Dermis microvascular lymphatic vessel endothelial cell (primary cell): ENCODE data around the gene CADM1. TPM values are rescaled to one million over a fixed set of nuclear protein-coding genes. Genes with fewer than 3 reads are reported as not detected.

Source experiments
- DNase-seq, 2 donors: peaks; one replicate each; pipeline versions ENCODE4 v3.0.0 to v3.0.0-alpha.2; 2010; ENCODE audit warnings: low read depth in 2 of 2
- total RNA-seq: library from RNA; depleted of rRNA; stranded (reverse); fragments of >200 nt; gene quantifications from 2 replicates; pipeline ENCODE4 v1.2.1, GENCODE V29; 2014

CADM1 gene
- total RNA-seq, 1 donor from 2014 or later: 0.77 TPM

GRCh38 chr11:115247361-115247760 lies 256.9 kb downstream of the CADM1 start:
- no peak for DNase-seq

DNA sequence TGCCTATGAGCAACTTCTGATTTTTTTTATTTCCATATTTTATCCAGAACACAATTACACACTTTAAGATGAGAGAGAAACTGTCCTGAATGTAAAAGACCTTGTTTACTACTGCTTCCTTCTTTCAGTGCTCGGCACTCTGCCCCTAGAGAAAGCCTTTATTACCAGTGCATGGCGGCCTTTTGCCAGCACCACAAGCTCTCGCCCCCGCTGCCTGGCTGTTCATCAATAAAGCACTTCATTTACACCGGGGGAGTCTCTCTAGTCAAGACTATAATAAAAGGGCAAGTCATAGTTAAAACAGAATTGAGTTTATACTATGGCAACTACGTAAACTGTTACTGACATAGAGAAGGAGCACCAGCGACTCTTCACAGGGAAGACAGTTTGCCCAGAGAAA lies 259.5 kb downstream of the CADM1 start:
- DNase-seq: no peak

GRCh38 chr11:115244296-115244695 lies 259.9 kb downstream of the CADM1 start:
- no peak for DNase-seq

DNA sequence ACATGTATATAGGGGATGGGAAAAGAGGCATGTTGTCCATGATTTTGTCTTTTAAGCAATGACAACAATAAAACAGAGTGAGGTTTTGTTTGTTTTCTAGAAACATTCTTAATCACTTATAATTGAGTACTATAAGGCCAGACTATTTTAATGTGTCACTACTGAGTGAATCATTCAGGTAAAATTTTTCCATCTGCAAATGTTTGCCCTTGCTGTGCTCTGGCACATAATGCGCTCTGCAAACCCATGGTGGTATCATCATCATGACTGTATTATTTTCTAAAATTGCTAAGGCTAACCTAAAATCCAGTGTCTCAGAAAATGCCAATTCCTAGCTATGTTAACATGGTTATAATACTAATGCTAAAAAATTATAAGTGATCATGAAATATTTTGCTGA lies 261.2 kb downstream of the CADM1 start:
- DNase-seq: no peak

- no peak for DNase-seq
Observed at GRCh38 chr11:115241899-115242298, 262.3 kb downstream of the CADM1 start.

DNA sequence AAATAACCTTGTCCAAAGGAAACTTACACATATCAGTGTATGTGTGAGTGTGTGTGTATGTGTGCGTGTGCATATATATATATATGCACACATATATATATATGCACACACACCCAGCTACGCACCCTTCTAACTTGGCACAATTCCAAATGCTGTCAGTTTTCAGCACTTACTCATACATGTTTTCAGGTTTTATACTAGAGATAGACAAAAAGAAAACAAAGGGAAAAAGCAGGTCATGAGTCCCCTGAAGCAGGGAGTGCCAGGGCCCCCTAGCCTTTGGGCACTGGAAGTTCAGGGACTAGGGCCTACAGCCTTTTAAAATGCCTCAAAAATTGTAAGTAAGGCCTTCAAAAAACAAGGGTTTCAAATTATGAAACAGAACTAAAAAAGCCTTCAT lies 265.4 kb downstream of the CADM1 start:
- DNase-seq: no peak

DNA sequence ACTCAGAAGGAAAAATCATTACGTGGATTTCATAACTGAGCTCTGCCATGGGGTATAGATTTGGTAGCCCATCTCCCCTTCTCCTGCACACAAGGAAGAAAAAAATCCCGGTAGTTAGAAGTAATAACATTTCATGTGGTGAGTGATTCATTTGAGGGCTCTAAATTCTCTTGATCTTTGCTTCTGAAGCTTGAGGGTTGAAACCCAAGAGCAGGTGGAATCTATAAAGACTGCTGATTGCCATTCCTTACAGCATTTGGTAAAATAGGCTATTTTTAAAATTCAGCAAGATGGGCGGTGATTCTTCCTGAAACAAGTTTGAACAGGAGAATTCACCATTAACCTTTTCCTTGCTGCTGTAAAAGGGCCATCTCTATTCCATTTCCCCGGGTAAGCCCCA lies 266.1 kb downstream of the CADM1 start:
- DNase-seq: no peak

DNA sequence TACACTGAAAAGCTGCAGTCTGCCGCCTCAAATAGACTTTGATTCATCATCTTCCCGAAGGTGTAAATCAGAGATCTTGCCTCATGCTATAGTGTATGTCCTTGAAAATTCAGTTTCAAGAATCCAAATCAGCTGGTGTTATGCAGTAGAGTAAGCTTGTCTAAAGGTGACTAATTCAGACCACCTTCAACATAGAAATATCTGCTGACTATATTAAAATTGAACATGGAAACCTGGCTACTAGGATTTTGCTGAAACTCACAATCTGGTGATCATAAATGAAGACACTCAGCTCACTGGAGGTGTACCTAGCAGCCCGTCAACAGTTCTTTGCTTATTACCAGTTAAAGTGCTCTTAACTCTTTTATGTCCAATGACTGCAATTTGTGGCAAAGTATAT lies 266.6 kb downstream of the CADM1 start:
- no peak for DNase-seq

GRCh38 chr11:115234794-115235193 lies 269.4 kb downstream of the CADM1 start:
- DNase-seq: no peak

- no peak for DNase-seq
Observed at GRCh38 chr11:115226556-115226955, 277.7 kb downstream of the CADM1 start.

- no peak for DNase-seq
Observed at GRCh38 chr11:115224551-115224950, 279.7 kb downstream of the CADM1 start.

DNA sequence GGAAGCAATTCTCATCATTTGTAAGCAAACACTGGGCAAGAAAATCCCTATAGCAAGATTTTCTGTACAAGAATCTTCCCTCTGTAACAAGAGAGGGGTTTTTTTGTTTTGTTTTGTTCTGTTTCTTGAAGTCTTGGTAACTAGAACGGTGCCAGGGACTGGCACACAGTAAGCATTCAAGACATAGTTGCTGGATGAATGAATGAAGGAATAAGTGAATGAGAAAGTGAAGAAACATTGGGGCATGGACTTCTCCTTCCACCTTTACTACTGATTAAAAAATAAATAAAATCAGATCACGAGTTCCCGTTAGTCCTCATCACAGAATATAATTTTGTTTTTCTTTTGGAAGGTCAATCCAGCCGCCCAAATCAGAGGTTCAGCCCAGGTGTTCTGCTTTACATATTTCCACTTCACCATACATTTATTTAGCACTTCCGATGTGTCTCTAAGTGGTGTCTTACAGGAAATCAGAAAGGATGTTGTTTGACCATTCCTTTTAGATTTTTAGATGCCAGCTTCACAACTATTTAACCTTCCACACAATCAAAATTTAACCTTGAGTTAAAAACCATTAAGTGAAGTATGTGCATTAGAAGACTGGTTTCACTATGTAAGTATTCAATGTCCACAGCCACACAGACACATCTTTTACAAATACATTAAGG lies 281.2 kb downstream of the CADM1 start:
- DNase-seq: no peak

- no peak for DNase-seq
Observed at GRCh38 chr11:115222218-115222862, 281.9 kb downstream of the CADM1 start.

DNA sequence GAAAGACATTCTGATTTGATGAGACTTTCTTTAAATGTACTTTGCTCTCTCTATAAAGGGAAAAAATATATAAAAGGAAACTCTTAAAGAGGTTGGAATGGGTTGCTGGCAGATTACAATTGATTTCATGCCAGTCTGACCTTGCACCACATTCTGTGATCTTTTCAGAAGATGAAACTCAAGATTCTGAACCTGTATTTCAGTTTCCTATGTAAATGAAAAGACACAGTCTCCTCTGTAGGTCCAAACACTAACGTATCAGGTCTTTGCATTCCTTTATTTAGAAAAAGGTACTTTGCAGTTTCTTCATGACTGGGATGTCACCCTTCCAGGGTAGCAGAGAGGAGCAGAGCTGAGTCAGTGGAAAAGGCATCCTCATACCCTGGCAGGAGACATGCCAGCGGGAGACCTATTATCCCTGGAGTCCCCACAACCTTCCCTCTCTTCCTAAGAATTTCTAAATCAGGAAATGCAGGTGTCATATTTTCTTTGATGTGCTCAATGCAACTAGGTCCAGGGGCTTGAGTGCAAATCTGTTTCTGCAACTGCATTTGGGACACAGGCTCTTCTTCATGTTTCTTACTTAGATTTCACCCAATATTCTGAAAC lies 282.6 kb downstream of the CADM1 start:
- DNase-seq: no peak

DNA sequence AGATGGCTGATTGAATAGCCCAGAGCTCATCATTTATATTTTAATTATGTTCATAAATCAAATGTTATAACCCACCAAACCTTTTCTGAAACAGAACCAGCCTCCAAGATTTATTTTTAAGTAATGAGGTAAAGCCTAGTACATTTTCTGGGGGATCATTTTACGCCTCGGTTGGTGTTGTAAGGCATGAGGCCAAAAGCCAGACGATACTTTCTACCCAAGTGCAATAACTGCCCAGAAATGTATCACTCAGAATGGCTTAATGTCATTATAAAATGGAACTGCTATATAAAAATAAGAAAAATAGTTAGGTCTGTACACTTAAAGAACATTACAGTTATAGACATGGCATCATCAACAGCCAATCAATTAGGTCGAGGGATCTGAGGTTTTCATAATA lies 283.3 kb downstream of the CADM1 start:
- DNase-seq: no peak

- no peak for DNase-seq
Observed at GRCh38 chr11:115220423-115220822, 283.8 kb downstream of the CADM1 start.

- no peak for DNase-seq
Observed at GRCh38 chr11:115219376-115219775, 284.8 kb downstream of the CADM1 start.

GRCh38 chr11:115217726-115218311 lies 286.4 kb downstream of the CADM1 start:
- no peak for DNase-seq

- DNase-seq: no peak
Observed at GRCh38 chr11:115215694-115216617, 288.3 kb downstream of the CADM1 start.

DNA sequence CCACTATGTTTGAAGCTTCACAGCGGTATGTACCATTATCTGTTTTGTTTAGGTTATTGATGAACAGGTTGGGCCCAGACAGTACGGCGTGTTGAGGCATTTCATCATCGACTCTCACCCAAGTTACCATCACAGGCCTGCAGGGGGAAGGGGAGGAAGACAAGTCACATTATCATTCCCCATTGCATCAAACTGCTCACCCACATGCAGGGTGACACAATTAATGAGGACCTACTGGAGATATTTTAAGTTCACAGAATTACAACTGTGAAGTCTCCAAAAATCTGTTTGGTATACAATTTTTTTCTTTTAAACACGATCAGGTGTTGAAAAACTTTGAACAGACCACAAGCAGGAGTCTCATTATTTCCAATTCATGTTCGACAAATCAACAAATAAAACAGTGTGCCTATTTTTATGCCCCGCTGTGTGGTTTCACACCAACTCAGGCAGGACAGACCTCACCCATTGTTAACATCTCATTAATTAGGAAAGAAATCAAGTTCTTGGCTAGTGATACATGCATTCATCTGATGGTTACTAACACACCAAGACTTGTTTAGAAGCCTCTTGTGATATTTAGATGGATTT lies 289.5 kb downstream of the CADM1 start:
- DNase-seq: no peak

- no peak for DNase-seq
Observed at GRCh38 chr11:115213007-115213406, 291.2 kb downstream of the CADM1 start.
